Lower leg skin (tissue), 4 donors: ENCODE measurements around the gene HNRNPK. TPM values are rescaled to one million over a fixed set of nuclear protein-coding genes. Genes with fewer than 3 reads are reported as not detected.

Experiments used
- DNase-seq, 2 donors: peaks; one replicate each; pipeline ENCODE4 v3.0.0-alpha.2; 2019; ENCODE audit warnings: low spot score in 2 of 2
- H3K4me3 ChIP-seq: fragments of 200-600 bp; sonication (generic); 2 replicates; pipeline ENCODE4 v1.5.1; 2017; ENCODE audit warnings: mild to moderate bottlenecking, low read depth; ENCODE audit not compliant: poor library complexity, severe bottlenecking
- POLR2A ChIP-seq, 2 donors: fragments of 450-650 bp; IDR thresholded peaks; one replicate each; pipeline ENCODE4 v1.6.1; 2016 to 2017; ENCODE audit warnings: antibody characterized with exemption in 2 of 2, mild to moderate bottlenecking in 1 of 2, moderate library complexity in 1 of 2
- WGBS, 2 donors: methylation state at CpG; one replicate each; pipeline ENCODE4 v1.1.5; 2018; 5-methylcytosine and 5-hydroxymethylcytosine counted together
- intact Hi-C: fragments of 100-400 bp; cut with DNase I; formaldehyde crosslinking; loops from one replicate; pipeline ENCODE4 v1.15.0; 2023; ENCODE audit warnings: low total_unique reads
- total RNA-seq, 4 donors: library from RNA; depleted of rRNA; stranded (reverse); fragments of >200 nt; gene quantifications; one replicate each; pipeline ENCODE4 v1.1.0, GENCODE V29; 2016
- TF ChIP-seq, protein P1 (sequence below), 3 donors: fragments of 450-650 bp; IDR thresholded peaks; one replicate each; pipeline ENCODE4 v1.5.1; 2016; ENCODE audit warnings: antibody characterized with exemption in 3 of 3, mild to moderate bottlenecking in 3 of 3, moderate library complexity in 2 of 3

HNRNPK gene
- total RNA-seq, 4 donors from 2014 or later, result 398 to 493 (median 413) TPM

DNA sequence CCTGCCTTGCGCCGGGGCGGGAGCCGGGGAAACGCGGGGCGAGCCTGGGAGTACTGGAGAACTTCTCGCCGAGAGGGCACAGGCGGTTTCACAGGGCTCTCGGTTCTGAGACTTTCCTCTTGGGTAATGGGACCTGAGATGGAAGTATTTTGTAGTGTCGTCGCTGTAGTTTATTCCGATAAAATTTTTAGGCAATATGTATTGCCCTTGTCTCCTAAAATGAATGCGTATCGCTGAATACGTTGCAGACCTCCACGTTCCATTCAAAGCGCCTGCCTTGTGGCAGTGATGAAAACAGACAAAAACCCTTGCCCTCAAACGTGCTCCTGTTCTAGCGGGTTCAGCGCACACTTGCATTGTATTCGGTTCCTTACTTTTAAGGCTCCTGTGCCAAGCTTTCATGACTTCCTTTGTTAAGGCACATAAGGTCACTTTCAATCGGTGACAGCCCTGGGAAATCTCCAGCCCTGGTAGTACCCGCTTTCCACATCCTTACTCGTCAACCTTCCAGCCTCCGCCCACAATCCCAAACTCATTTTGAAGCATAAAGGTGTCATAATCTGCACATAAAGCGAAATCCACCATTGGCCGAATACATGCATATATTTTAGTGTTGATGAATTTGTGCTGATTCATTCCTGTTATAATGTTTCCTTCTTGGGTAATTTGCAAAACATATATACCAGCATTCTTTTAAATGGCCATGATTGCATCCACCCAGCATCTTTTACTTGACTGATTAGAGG, 1.3 kb upstream of the HNRNPK start:
- peak overlapping the region; percentile 63 for H3K4me3 ChIP-seq
- peak in 1 of 2 donors; percentile 37 for DNase-seq
- 1% methylated on average over 28 to 29 of the region's 29 CpGs for WGBS, 2 donors
- intact Hi-C loops, result no loop called here
- no peak for TF ChIP-seq POLR2A (IDR thresholded peaks at IDR 0.05)
- TF ChIP-seq, protein P1, sequence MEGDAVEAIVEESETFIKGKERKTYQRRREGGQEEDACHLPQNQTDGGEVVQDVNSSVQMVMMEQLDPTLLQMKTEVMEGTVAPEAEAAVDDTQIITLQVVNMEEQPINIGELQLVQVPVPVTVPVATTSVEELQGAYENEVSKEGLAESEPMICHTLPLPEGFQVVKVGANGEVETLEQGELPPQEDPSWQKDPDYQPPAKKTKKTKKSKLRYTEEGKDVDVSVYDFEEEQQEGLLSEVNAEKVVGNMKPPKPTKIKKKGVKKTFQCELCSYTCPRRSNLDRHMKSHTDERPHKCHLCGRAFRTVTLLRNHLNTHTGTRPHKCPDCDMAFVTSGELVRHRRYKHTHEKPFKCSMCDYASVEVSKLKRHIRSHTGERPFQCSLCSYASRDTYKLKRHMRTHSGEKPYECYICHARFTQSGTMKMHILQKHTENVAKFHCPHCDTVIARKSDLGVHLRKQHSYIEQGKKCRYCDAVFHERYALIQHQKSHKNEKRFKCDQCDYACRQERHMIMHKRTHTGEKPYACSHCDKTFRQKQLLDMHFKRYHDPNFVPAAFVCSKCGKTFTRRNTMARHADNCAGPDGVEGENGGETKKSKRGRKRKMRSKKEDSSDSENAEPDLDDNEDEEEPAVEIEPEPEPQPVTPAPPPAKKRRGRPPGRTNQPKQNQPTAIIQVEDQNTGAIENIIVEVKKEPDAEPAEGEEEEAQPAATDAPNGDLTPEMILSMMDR (IDR thresholded peaks at IDR 0.05), result no peak

- intact Hi-C loops, result no loop called here
- peak in 1 of 2 donors; percentile 97 for TF ChIP-seq POLR2A (IDR thresholded peaks at IDR 0.05)
- TF ChIP-seq, protein P1 (IDR thresholded peaks at IDR 0.05), result no peak
- WGBS, 2 donors, result 0% methylated on average over 58 of the region's 69 CpGs
Measured at GRCh38 chr9:83980395-83981125, 545 bp upstream of the HNRNPK start, which contains the start of gene RMI1. TSS of gene RMI1 (plus strand) at chr9:83980805. CDS start at chr9:84000987, 20,182 bp downstream.

GRCh38 chr9:83978992-83979811, 813 bp downstream of the HNRNPK start:
- DNase-seq, result peak; percentile 76 to 96
- 1% methylated on average over 29 to 35 of the region's 55 CpGs for WGBS, 2 donors
- intact Hi-C loops, result no loop called here
- TF ChIP-seq, protein P1 (IDR thresholded peaks at IDR 0.05), result no peak
- no peak for TF ChIP-seq POLR2A (IDR thresholded peaks at IDR 0.05)
- H3K4me3 ChIP-seq, result peak overlapping the region; percentile 86

More at GRCh38 chr9:83980395-83981125, 545 bp upstream of the HNRNPK start, which contains the start of gene RMI1:
- peak; percentile 99 to 100 for DNase-seq
- H3K4me3 ChIP-seq, result peak within 1 kb of the TSS; percentile 86

- WGBS, 2 donors, result 52 to 57% methylated on average over 1 of the region's 1 CpG
- TF ChIP-seq POLR2A (IDR thresholded peaks at IDR 0.05), result no peak
- TF ChIP-seq, protein P1 (IDR thresholded peaks at IDR 0.05), result no peak
- intact Hi-C loops, result no loop called here
- no peak for DNase-seq
- no peak overlapping the region for H3K4me3 ChIP-seq
Measured at GRCh38 chr9:83977196-83977595, 2.8 kb downstream of the HNRNPK start.

GRCh38 chr9:83976372-83976771, 3.6 kb downstream of the HNRNPK start:
- TF ChIP-seq, protein P1 (IDR thresholded peaks at IDR 0.05), result no peak
- TF ChIP-seq POLR2A (IDR thresholded peaks at IDR 0.05), result no peak
- H3K4me3 ChIP-seq, result no peak overlapping the region
- 36 to 47% methylated on average over 2 of the region's 2 CpGs for WGBS, 2 donors
- DNase-seq, result no peak
- intact Hi-C loops, result no loop called here
